DMS114 treated with DMSO at 0.1 percent for 48 hours (cell line): ENCODE results near the gene FMN2.

ENCODE experiments used
- DNase-seq: peaks from one replicate; lab custom pipeline; 2025; ENCODE audit not compliant: unreplicated experiment; lab: John Stamatoyannopoulos, UW

Gene FMN2

DNA sequence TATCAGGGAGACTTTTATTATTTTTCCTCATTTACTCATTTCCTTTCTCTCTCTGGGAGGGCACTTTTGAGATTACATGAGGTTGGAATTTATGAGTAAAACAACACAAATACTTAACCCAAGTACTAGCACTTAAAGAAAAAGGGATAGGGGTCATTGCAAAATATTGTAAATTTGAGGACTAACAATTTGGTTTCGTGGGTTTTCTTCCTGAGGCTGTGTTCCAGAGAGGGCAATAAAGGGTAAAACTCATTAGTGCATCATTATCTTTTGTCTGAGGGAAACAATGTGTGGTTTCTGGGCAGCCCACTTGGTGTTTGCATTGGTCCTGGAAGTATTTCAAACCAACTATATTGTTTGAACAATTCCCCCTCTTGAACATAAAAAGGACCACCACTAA is 423.8 kb downstream of the FMN2 start:
- DNase-seq = no peak

GRCh38 chr1:240516069-240516468 is 424.4 kb downstream of the FMN2 start:
- no peak for DNase-seq

DNA sequence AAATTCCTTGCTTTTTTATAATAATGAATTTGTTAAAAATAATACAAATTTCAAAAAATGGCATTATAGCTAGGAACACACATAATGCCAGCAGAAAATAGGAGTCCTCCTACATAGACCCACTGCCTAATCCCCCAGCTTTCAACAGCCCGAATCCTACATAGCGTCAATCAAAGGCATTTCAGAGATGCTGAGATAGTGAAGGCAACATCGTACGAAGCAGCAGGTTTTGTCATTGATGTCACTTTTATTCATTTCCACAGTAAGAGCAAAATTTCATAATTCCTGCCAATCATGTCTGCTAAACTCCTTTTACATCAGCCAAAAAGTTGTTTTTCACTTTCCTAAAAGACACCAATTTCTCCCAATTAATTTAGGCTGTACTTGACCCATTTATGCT is 426.2 kb downstream of the FMN2 start:
- no peak for DNase-seq

DNA sequence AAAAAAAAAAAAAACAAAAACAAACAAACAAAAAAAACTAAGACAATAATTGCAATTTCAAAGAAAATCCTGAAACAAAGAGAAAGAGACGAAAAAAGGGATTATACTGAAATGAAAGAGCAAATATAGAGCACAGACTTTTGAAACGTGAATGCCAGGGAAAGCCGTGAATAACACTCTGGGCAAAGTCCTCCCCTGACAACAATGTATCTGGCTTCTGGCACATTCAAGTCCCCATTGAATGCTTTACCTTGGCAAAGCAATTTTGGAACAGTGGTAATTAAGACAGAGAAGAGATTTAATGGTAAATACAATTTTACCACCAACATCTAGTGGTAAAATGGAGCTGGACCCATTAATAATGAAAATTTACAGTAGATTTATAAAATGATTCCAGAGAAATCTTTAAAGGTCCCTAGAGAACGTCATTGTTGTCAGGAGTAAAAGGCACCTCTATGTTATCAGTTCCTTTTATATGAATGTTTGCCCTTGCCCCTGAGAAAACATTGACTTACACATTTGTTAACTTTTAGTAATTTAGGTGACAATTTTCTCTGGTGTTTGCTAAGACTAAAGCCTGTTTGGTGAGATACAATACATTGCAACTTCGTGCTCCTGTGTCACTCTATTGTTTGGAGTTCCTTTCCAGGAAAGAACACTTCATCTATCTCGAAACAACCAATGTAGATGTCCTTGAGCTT is 430.6 kb downstream of the FMN2 start:
- DNase-seq = no peak

GRCh38 chr1:240524356-240525069 is 432.8 kb downstream of the FMN2 start:
- DNase-seq = no peak
